GM20000 (cell line): ENCODE measurements around the gene PPP2R5C.

ENCODE experiments used
- DNase-seq: peaks from one replicate; pipeline ENCODE4 v3.0.0; 2012; ENCODE audit warnings: low spot score
- TF ChIP-seq, protein P1 (sequence below): IDR thresholded peaks from 2 replicates; pipeline ENCODE4 v1.5.1; 2012; ENCODE audit warnings: mild to moderate bottlenecking, control low read depth; ENCODE audit errors: extremely low read depth, missing control alignments

Gene PPP2R5C

GRCh38 chr14:101754893-101755292 is 6.6 kb upstream of the PPP2R5C start:
- no peak for DNase-seq
- TF ChIP-seq, protein P1, sequence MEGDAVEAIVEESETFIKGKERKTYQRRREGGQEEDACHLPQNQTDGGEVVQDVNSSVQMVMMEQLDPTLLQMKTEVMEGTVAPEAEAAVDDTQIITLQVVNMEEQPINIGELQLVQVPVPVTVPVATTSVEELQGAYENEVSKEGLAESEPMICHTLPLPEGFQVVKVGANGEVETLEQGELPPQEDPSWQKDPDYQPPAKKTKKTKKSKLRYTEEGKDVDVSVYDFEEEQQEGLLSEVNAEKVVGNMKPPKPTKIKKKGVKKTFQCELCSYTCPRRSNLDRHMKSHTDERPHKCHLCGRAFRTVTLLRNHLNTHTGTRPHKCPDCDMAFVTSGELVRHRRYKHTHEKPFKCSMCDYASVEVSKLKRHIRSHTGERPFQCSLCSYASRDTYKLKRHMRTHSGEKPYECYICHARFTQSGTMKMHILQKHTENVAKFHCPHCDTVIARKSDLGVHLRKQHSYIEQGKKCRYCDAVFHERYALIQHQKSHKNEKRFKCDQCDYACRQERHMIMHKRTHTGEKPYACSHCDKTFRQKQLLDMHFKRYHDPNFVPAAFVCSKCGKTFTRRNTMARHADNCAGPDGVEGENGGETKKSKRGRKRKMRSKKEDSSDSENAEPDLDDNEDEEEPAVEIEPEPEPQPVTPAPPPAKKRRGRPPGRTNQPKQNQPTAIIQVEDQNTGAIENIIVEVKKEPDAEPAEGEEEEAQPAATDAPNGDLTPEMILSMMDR = no peak

DNA sequence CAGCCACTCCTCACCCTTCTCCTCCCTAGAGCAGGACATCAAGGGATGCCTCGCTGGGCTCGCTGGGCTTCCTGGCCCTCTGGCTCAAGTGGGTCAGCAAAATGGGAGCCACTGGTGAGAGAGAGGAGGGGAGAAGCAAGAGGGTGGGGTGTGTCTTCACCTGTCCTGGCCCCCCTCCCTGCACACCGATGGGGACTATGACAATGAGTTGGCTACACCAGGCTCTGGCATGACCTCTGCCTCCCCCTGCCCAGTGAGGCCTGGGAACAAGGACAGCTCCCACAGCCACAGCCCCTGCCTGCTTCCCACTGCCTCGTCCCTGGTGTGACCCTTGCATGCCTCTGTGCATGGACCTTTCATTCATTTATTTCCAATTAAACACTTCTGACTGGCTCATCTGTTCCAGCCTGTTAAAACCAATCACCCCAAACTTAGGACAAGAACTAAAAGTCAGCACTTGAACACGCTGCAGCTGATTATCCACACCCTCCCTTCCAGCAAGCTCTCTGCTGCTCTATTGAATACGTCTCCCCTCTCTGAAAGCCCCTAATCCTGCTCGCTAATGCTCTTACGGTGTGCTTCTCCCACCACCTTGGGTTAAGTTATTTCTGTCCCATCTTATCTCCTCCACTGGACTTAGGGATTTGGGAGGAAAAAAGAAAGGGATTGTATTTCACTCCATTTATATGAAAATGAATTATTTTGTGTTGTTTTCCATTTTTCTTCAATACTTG is 5.8 kb upstream of the PPP2R5C start:
- TF ChIP-seq, protein P1 = no peak
- no peak for DNase-seq

GRCh38 chr14:101757064-101757838 is 4.3 kb upstream of the PPP2R5C start:
- DNase-seq = no peak
- TF ChIP-seq, protein P1 = no peak

GRCh38 chr14:101757839-101758211 is 3.7 kb upstream of the PPP2R5C start:
- TF ChIP-seq, protein P1 = no peak
- no peak for DNase-seq

- TF ChIP-seq, protein P1 = no peak
- DNase-seq = no peak
Observed at GRCh38 chr14:101758913-101759593, 2.5 kb upstream of the PPP2R5C start.

DNA sequence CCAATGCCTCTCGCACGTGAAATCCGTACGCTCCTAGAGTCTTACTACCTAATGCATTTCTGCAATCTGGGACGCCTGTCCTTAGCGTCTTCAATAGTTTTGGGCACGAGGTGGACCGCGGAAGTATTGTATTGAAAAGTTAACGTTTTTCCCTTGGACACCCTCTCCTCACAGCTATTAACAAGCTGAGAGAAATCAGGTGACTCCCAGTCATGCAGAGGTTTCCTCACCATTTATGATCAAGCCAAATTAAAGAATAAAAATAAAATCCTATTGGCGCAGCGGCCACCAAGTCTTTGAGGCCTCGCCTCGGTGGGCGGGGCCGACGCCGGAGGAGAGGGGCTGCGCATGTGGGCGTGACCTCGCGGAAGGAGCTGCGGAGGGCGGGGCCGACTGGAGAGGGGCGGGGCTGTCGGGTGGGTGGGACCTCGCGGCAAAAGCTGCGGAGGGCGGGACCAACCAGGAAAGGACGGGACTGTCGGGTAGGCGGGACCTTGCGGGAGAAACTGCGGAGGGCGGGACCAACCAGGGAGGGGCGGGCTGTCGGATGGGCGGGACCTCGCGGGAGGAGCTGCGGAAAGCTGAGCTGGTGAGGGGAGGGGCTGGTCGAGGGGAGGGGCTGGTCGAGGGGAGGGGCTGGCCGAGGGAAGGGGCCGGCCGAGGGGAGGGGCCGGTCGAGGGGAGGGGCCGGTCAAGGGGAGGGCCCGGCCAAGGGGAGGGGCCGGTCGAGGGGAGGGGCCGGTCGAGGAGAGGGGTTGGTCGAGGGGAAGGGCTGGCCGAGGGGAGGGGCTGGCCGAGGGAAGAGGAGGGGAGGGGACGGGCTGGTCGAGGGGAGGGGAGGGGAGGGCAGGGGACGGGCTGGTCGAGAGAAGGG is 1.1 kb upstream of the PPP2R5C start:
- TF ChIP-seq, protein P1 = no peak
- DNase-seq = peak; percentile 98
